ENCODE data around the gene SH3TC2. TPM values are rescaled to one million over a fixed set of nuclear protein-coding genes. Genes with fewer than 3 reads are reported as not detected.

The SH3TC2 gene
- polyA plus RNA-seq, 3 donors, result 0.23 to 0.95 (median 0.81) TPM

DNA sequence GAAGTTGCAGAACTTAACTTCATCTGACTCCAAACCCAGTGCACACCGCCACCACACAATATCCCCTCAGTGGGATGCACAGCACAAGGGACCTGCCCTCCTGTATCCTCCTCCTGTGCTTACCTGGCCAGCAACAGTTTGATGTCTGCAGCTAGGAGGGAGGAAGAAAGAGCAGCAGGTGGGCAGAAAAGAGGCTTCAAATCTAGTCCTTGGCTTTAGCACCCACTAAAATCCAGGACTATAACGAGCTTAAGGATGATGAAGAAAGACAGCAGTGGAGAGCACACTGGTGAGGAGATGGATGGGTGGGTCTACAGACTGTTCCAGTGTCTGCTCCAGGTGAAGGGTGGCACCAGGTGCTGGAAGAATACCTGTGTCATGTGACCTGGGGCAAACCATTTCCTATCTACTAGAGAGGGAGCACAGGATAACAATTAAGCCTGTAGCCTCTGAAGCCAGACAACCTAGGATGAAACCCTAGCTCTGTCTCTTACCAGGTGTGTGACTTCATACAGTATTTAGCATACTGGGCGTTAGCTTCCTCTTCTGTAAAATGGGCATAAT lies 100.0 kb downstream of the SH3TC2 start:
- DNase-seq (ENCODE audit: extremely low read depth in 1 of 11, low read depth in 9 of 11, low spot score in 4 of 11), result no peak

DNA sequence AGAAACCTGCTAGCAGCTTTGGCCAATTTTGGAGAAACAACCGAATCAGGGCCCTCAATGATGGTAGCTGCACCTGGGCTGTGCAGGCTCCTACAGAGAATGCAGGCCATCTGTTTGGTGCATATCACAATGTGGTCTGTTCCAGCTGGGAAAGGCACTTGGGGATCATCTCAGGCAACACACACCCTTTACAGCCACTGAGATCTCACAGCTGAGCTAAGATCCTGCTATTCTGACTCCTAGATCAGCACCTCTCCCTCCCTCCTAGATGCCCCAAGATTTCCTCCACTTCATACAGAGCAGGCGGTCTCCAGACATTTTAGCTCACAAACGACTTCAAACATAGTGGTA lies 100.7 kb downstream of the SH3TC2 start:
- DNase-seq (ENCODE audit: extremely low read depth in 1 of 11, low read depth in 9 of 11, low spot score in 4 of 11), result no peak

DNA sequence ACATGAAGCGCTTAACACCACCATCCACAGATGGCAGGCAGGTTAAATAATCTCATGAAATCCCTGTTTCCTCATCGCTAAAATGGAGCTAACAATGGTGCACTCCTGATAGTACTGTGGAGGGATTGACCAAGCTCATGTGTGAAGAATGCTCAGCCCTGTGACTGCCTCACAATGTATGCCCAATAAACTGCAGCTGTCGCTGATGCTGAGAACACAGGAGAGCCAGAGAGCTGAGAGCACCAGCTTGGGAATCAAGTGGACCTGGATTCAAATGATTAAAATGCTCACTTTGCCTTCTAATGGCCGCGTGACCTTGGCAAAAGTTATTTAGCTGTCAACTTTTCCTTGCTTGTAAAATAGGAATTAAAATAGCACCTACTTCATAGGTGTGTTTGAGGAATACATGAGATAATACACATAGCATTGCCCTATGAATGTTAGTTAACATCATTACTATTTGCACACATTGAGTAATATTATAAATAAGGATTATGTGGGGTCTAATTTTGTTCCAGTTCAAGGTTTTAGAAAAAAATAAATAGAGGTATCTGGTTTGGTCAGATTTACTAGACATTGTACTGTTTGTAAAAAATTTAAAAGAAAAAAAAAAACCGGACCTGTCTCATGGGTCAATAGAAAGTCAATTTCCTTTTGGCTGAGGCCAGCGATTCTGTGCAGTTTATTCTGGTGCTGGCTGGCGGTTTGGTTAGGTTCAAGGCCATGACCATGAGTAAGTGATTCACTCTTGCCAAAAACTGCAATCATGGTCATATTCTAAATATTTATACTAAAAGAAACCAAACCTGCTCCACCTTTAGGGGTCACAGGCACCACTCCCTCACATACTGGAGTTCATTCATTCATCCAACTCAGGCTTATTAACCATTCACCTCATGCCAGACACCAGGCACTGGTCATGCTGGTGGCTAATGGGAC lies 101.3 kb downstream of the SH3TC2 start:
- no peak for DNase-seq (ENCODE audit: extremely low read depth in 1 of 11, low read depth in 9 of 11, low spot score in 4 of 11)

DNA sequence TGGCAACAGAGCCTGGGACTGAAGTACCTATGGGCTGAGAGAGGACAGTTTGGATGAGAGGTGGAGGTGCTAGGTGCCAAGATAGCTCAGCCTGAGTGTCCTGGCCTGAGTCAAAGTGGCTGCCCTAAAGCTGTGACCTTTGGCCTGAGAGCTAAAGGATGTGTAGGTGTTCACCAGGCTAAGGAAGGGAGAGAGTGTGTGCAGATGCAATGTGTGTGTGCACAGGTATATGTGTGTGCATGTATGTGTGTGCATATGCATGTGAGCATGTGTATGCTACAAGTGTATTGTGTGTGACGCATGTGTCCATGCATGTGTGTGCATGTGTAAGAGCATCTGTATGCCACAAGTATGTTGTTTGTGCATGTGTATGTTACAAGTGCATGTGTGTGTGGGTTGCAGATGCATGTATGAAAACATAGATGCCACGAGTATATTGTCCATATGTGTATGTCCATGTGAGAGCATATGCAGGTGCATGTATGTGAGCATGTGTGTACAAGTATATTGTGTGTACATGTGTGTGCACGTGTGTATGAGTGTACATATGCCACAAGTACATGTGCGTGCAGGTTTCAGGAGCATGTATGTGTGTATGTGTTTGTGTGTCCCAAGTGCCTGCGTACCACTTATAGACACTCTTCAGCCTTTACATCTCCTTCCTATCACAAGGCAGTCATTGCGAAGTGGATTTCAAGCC lies 102.6 kb downstream of the SH3TC2 start:
- DNase-seq (ENCODE audit: extremely low read depth in 1 of 11, low read depth in 9 of 11, low spot score in 4 of 11), result no peak

DNA sequence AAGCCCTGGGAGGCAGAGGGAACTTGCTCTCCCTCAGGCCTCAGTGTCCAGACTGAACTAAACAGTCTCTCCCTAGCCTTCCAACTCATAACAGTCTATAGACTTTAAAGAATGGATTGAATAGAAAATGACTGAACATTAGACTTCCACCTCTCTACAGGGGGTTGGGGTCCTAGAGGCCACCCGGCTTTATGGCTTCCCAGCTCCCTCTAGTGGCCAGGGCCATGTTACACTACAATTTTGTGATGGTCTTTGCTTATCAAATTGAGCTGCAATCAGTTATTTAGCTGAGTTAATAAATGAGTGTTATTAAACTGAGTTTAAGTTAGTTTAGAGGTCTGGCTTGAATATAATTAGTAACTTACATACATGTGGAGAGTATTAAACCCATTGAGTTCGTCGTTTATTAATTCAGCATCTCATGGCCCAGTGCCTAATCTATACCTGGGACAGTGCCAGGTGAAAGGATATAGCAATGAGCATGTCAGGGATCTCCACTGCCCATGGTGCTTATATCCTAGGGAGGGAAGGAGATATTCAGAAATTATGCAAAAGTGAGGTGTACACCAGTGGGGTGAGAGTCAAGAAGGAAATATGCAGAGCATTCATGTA lies 105.2 kb downstream of the SH3TC2 start:
- DNase-seq (ENCODE audit: extremely low read depth in 1 of 11, low read depth in 9 of 11, low spot score in 4 of 11), result no peak

- DNase-seq (ENCODE audit: extremely low read depth in 1 of 11, low read depth in 9 of 11, low spot score in 4 of 11), result no peak
Observed at GRCh38 chr5:148956477-148957385, 106.1 kb downstream of the SH3TC2 start.

Other genes with a start within 250 kb of the SH3TC2 start
- gene ADRB2, start 236.5 kb downstream of the SH3TC2 start, polyA plus RNA-seq (ENCODE audit: insufficient read length in 3 of 3), result under 1 TPM; 0.11 to 0.47 (median 0.23) TPM
- 1 to 10 TPM in 2 of 3 donors, under 1 TPM in 1; 0.91 to 1.3 (median 1.3) TPM for gene ABLIM3, start 78.4 kb upstream of the SH3TC2 start, polyA plus RNA-seq (ENCODE audit: insufficient read length in 3 of 3)
- gene AFAP1L1, start 208.8 kb upstream of the SH3TC2 start, polyA plus RNA-seq (ENCODE audit: insufficient read length in 3 of 3), result 10 to 100 TPM; 18.8 to 23.2 (median 20.9) TPM